OCI-LY7 (cell line): ENCODE data around the gene HOXD8. TPM values are rescaled to one million over a fixed set of nuclear protein-coding genes. Genes with fewer than 3 reads are reported as not detected.
A peak's percentile ranks its signal among the peaks of the same experiment; 100 is the strongest.

Experiments
- BruUV-seq: library from RNA; stranded (reverse); fragments of 400-500 nt; replicated peaks from 2 replicates; lab custom pipeline; 2021; lab: Mats Ljungman, UMichigan
- CTCF ChIA-PET: fragments of 300-600 bp; sonication (Branson Sonifier 250); formaldehyde crosslinking; loops from one replicate; lab custom pipeline; 2022; ENCODE audit warnings: antibody characterized with exemption; ENCODE audit not compliant: unreplicated experiment; lab: Charles Lee
- POLR2A ChIA-PET: fragments of 300-600 bp; sonication (Branson Sonifier 250); formaldehyde crosslinking; loops from one replicate; lab custom pipeline; 2022; ENCODE audit warnings: antibody characterized with exemption; lab: Charles Lee
- DNase-seq: peaks from one replicate; pipeline ENCODE4 v3.0.0-alpha.2; 2015; ENCODE audit warnings: low spot score
- H2AFZ ChIP-seq: fragments of 200-600 bp; sonication (generic), shearing (Covaris generic); 2 replicates; pipeline ENCODE4 v1.6.1; 2014; ENCODE audit warnings: mild to moderate bottlenecking, antibody characterized with exemption, low read length, moderate library complexity
- H3K27ac ChIP-seq: fragments of 200-600 bp; sonication (generic); 2 replicates; pipeline ENCODE4 v1.5.1; 2014; ENCODE audit warnings: mixed run types, low read depth, mild to moderate bottlenecking, moderate library complexity, low read length, inconsistent platforms; ENCODE audit not compliant: poor library complexity, severe bottlenecking
- H3K36me3 ChIP-seq: fragments of 200-600 bp; sonication (generic); 2 replicates; pipeline ENCODE4 v1.6.1; 2014; ENCODE audit warnings: mild to moderate bottlenecking, antibody characterized with exemption, low read length, moderate library complexity, mixed read lengths; ENCODE audit not compliant: insufficient read depth
- H3K4me1 ChIP-seq: fragments of 200-600 bp; sonication (generic); 2 replicates; pipeline ENCODE4 v1.5.1; 2014; ENCODE audit warnings: mild to moderate bottlenecking, low read length; ENCODE audit not compliant: insufficient read depth, poor library complexity, severe bottlenecking
- H3K4me2 ChIP-seq: fragments of 200-600 bp; sonication (generic); 2 replicates; pipeline ENCODE4 v1.6.1; 2014; ENCODE audit warnings: mild to moderate bottlenecking, low read length
- H3K4me3 ChIP-seq: fragments of 200-600 bp; sonication (generic); 2 replicates; pipeline ENCODE4 v1.5.1; 2014; ENCODE audit warnings: mild to moderate bottlenecking, low read depth, low read length; ENCODE audit not compliant: poor library complexity, severe bottlenecking
- H3K79me2 ChIP-seq: fragments of 200-600 bp; sonication (generic); 2 replicates; pipeline ENCODE4 v1.6.1; 2016; ENCODE audit warnings: low read depth, mild to moderate bottlenecking, low read length, moderate library complexity, mixed read lengths; ENCODE audit not compliant: insufficient read depth
- H3K9me2 ChIP-seq: fragments of 200-600 bp; sonication (generic); 2 replicates; pipeline ENCODE4 v1.6.1; 2016; ENCODE audit warnings: mild to moderate bottlenecking, low read length, mixed read lengths; ENCODE audit not compliant: insufficient read depth
- H3K9me3 ChIP-seq: fragments of 200-600 bp; sonication (generic); 2 replicates; pipeline ENCODE4 v1.6.1; 2014; ENCODE audit warnings: mild to moderate bottlenecking, mixed run types, low read length, mixed read lengths
- H4K20me1 ChIP-seq: fragments of 200-600 bp; sonication (generic); 2 replicates; pipeline ENCODE4 v1.6.1; 2014; ENCODE audit warnings: mild to moderate bottlenecking, antibody characterized with exemption, low read length, moderate library complexity, mixed read lengths; ENCODE audit not compliant: insufficient read depth
- CTCF ChIP-seq: fragments of 200-600 bp; sonication (generic); conservative IDR thresholded peaks from 2 replicates; pipeline ENCODE4 v1.5.1; 2014; ENCODE audit warnings: mild to moderate bottlenecking, antibody characterized with exemption, low read length, moderate library complexity, mixed read lengths
- EZH2phosphoT487 ChIP-seq: fragments of 200-600 bp; sonication (generic); IDR thresholded peaks from 2 replicates; pipeline ENCODE4 v1.6.1; 2018; ENCODE audit warnings: low read depth, borderline replicate concordance, mild to moderate bottlenecking, mixed run types, antibody characterized with exemption, low read length, moderate library complexity, mixed read lengths
- intact Hi-C: fragments of 100-400 bp; cut with micrococcal nuclease; formaldehyde crosslinking; loops from one replicate; pipeline ENCODE4 v1.10.0; 2022; ENCODE audit not compliant: unreplicated experiment
- total RNA-seq, 2 experiments: library from RNA; depleted of rRNA in 1 of 2; stranded (reverse); fragments of >200 nt in 1 of 2; shearing (Covaris generic) in 1 of 2; gene quantifications; 2 replicates each; pipeline ENCODE4 v1.2.3, GENCODE V29; 2014 to 2022

The HOXD8 gene
- total RNA-seq, 2 experiments from 2014 or later, result not detected

- Histone ChIP-seq H3K4me3 (no peak overlapping the region), H3K9me3 (no peaks in the 10 kb centered on the region), H3K27ac (no peak overlapping the region), H3K79me2 (no peaks in the 10 kb centered on the region), H3K36me3 (no peaks in the 10 kb centered on the region), H2AFZ (no peak overlapping the region), H4K20me1 (no peaks in the 10 kb centered on the region), H3K9me2 (no peaks in the 10 kb centered on the region), H3K4me1 (no peaks in the 10 kb centered on the region), H3K4me2 (no peak overlapping the region)
- no TSS peak for BruUV-seq
- no peak for TF ChIP-seq EZH2phosphoT487
- no peak for TF ChIP-seq CTCF
- ChIA-PET POLR2A (no interaction called here), CTCF (interaction anchor here (0.9 kb wide), 1 partner anchor 11 kb away, joined by 3 read pairs; no protein-coding TSS in a partner anchor)
- no peak for DNase-seq
- intact Hi-C loops, result no loop called here
These were observed 44.3 kb upstream of the HOXD8 start for GRCh38 chr2:176085120-176085788.

GRCh38 chr2:176085861-176086771 lies 43.4 kb upstream of the HOXD8 start:
- Histone ChIP-seq H3K9me2 (no peaks in the 10 kb centered on the region), H3K27ac (no peak overlapping the region), H3K4me2 (no peak overlapping the region), H3K9me3 (no peaks in the 10 kb centered on the region), H4K20me1 (no peaks in the 10 kb centered on the region), H2AFZ (no peak overlapping the region), H3K79me2 (no peaks in the 10 kb centered on the region), H3K4me3 (no peak overlapping the region), H3K4me1 (no peaks in the 10 kb centered on the region), H3K36me3 (no peaks in the 10 kb centered on the region)
- DNase-seq, result no peak
- intact Hi-C loops, result no loop called here
- ChIA-PET CTCF (interaction anchor here (0.6 to 0.9 kb wide), 2 partner anchors 12 to 1590 kb away, joined by 3 read pairs; no protein-coding TSS in a partner anchor), POLR2A (no interaction called here)
- TF ChIP-seq EZH2phosphoT487 (no peak), CTCF (peak; percentile 45; the same call in 1 of the 2 replicates)
- no TSS peak for BruUV-seq
